WTC11 (cell line): ENCODE results near the gene ADRB2. TPM values are rescaled to one million over a fixed set of nuclear protein-coding genes. Genes with fewer than 3 reads are reported as not detected.

Experiments
- ATAC-seq: fragments of 200-7000 bp; cut with Tn5 transposase; 2 replicates; pipeline ENCODE4 v1.10.0; 2021; ENCODE audit warnings: mild to moderate bottlenecking, moderate library complexity
- CTCF ChIA-PET: fragments of 300-600 bp; sonication (Branson Sonifier 250); formaldehyde crosslinking; loops from one replicate; lab custom pipeline; 2021; ENCODE audit warnings: antibody characterized with exemption; lab: Charles Lee
- POLR2A ChIA-PET: fragments of 350-600 bp; sonication (Branson Sonifier 250); formaldehyde crosslinking; loops from one replicate; lab custom pipeline; 2021; ENCODE audit warnings: antibody characterized with exemption; lab: Charles Lee
- DNase-seq: peaks from one replicate; pipeline ENCODE4 v3.0.0; 2021; ENCODE audit warnings: low spot score
- H3K27ac Mint-ChIP-seq: 2 replicates; pipeline ENCODE4 v1.8.0; 2021; ENCODE audit warnings: mixed read lengths
- H3K27me3 Mint-ChIP-seq: 2 replicates; pipeline ENCODE4 v1.8.0; 2021; ENCODE audit warnings: low read depth, mild to moderate bottlenecking, moderate library complexity, mixed read lengths
- H3K36me3 Mint-ChIP-seq: 2 replicates; pipeline ENCODE4 v1.8.0; 2021; ENCODE audit warnings: mixed read lengths
- H3K4me1 Mint-ChIP-seq: 2 replicates; pipeline ENCODE4 v1.8.0; 2022; ENCODE audit warnings: mixed read lengths
- H3K4me3 Mint-ChIP-seq: 2 replicates; pipeline ENCODE4 v1.8.0; 2021; ENCODE audit warnings: mild to moderate bottlenecking, moderate library complexity, mixed read lengths
- H3K9me3 Mint-ChIP-seq: 2 replicates; pipeline ENCODE4 v1.8.0; 2021; ENCODE audit warnings: mixed read lengths
- ERG ChIP-seq: fragments of 250-450 bp; sonication (Bioruptor Pico); IDR thresholded peaks from 2 replicates; pipeline ENCODE4 v1.8.0; 2021; ENCODE audit warnings: mild to moderate bottlenecking
- GABPB1 ChIP-seq: sonication (generic); formaldehyde crosslinking; IDR thresholded peaks from 2 replicates; pipeline ENCODE4 v1.8.1; 2023; ENCODE audit warnings: mild to moderate bottlenecking, missing genetic modification reagents
- IRF1 ChIP-seq: sonication (generic); formaldehyde crosslinking; IDR thresholded peaks from 2 replicates; pipeline ENCODE4 v1.8.0; 2023; ENCODE audit warnings: missing genetic modification reagents
- JAZF1 ChIP-seq: fragments of 250-450 bp; sonication (Bioruptor Pico); IDR thresholded peaks from 2 replicates; pipeline ENCODE4 v1.9.0; 2021; ENCODE audit warnings: moderate library complexity, mild to moderate bottlenecking, inconsistent platforms
- MYBL2 ChIP-seq: sonication (generic); formaldehyde crosslinking; IDR thresholded peaks from 2 replicates; pipeline ENCODE4 v1.8.1; 2023; ENCODE audit warnings: mild to moderate bottlenecking, moderate library complexity, missing genetic modification reagents
- NFE2L1 ChIP-seq: sonication (generic); formaldehyde crosslinking; IDR thresholded peaks from 2 replicates; pipeline ENCODE4 v1.8.1; 2023; ENCODE audit warnings: missing genetic modification reagents
- NR2C2 ChIP-seq: sonication (generic); formaldehyde crosslinking; IDR thresholded peaks from 2 replicates; pipeline ENCODE4 v1.8.0; 2022; ENCODE audit warnings: mild to moderate bottlenecking, missing genetic modification reagents
- SMAD3 ChIP-seq: sonication (generic); formaldehyde crosslinking; IDR thresholded peaks from 2 replicates; pipeline ENCODE4 v1.8.0; 2022; ENCODE audit warnings: missing genetic modification reagents, mild to moderate bottlenecking, borderline replicate concordance
- USF2 ChIP-seq: sonication (generic); formaldehyde crosslinking; IDR thresholded peaks from 2 replicates; pipeline ENCODE4 v1.8.1; 2023; ENCODE audit warnings: mild to moderate bottlenecking, missing genetic modification reagents, moderate library complexity
- ZNF138 ChIP-seq: sonication (generic); formaldehyde crosslinking; conservative IDR thresholded peaks from 2 replicates; pipeline ENCODE4 v1.8.1; 2022; ENCODE audit warnings: mild to moderate bottlenecking, moderate library complexity, missing genetic modification reagents
- ZNF219 ChIP-seq: sonication (generic); formaldehyde crosslinking; IDR thresholded peaks from 2 replicates; pipeline ENCODE4 v1.8.0; 2023; ENCODE audit warnings: missing genetic modification reagents, mild to moderate bottlenecking, borderline replicate concordance
- total RNA-seq: library from RNA; stranded (reverse); gene quantifications from 3 replicates; pipeline ENCODE4 v1.2.3, GENCODE V29; 2021
- TF ChIP-seq, protein P1 (sequence below): fragments of 250-450 bp; sonication (Bioruptor Pico); IDR thresholded peaks from 2 replicates; pipeline ENCODE4 v1.9.0; 2021; ENCODE audit warnings: mild to moderate bottlenecking
- TF ChIP-seq, protein P2 (sequence below): sonication (generic); formaldehyde crosslinking; IDR thresholded peaks from 2 replicates; pipeline ENCODE4 v1.8.0; 2022; ENCODE audit warnings: mild to moderate bottlenecking, missing genetic modification reagents
- TF ChIP-seq, protein P3 (sequence below): sonication (generic); formaldehyde crosslinking; conservative IDR thresholded peaks from 2 replicates; pipeline ENCODE4 v1.8.1; 2022; ENCODE audit warnings: mild to moderate bottlenecking, missing genetic modification reagents
- TF ChIP-seq, protein P4 (sequence below): fragments of 250-450 bp; sonication (Bioruptor Pico); conservative IDR thresholded peaks from 2 replicates; pipeline ENCODE4 v1.9.0; 2021; ENCODE audit warnings: mild to moderate bottlenecking
- TF ChIP-seq, protein P5 (sequence below): sonication (generic); formaldehyde crosslinking; IDR thresholded peaks from 2 replicates; pipeline ENCODE4 v1.8.0; 2023; ENCODE audit warnings: mild to moderate bottlenecking, missing genetic modification reagents
- TF ChIP-seq, protein P6 (sequence below): sonication (generic); formaldehyde crosslinking; IDR thresholded peaks from 2 replicates; pipeline ENCODE4 v1.8.1; 2023; ENCODE audit warnings: mild to moderate bottlenecking, moderate library complexity, missing genetic modification reagents

The ADRB2 gene
- total RNA-seq, 1 experiment from 2014 or later = 1.2 TPM

- no peak for ATAC-seq
- no peaks in the 10 kb centered on the region for H3K9me3 Mint-ChIP-seq
- no peak overlapping the region for H3K4me3 Mint-ChIP-seq
- H3K27me3 Mint-ChIP-seq = no peaks in the 10 kb centered on the region
- CTCF ChIA-PET = interaction anchor here (1.6 kb wide), 1 partner anchor 20 kb away, joined by 4 read pairs; no protein-coding TSS in a partner anchor
- no peak for TF ChIP-seq JAZF1 (CRISPR knock-in tag)
- no peak for TF ChIP-seq NR2C2 (CRISPR knock-in tag)
- no peak for TF ChIP-seq MYBL2
- TF ChIP-seq, protein P1, sequence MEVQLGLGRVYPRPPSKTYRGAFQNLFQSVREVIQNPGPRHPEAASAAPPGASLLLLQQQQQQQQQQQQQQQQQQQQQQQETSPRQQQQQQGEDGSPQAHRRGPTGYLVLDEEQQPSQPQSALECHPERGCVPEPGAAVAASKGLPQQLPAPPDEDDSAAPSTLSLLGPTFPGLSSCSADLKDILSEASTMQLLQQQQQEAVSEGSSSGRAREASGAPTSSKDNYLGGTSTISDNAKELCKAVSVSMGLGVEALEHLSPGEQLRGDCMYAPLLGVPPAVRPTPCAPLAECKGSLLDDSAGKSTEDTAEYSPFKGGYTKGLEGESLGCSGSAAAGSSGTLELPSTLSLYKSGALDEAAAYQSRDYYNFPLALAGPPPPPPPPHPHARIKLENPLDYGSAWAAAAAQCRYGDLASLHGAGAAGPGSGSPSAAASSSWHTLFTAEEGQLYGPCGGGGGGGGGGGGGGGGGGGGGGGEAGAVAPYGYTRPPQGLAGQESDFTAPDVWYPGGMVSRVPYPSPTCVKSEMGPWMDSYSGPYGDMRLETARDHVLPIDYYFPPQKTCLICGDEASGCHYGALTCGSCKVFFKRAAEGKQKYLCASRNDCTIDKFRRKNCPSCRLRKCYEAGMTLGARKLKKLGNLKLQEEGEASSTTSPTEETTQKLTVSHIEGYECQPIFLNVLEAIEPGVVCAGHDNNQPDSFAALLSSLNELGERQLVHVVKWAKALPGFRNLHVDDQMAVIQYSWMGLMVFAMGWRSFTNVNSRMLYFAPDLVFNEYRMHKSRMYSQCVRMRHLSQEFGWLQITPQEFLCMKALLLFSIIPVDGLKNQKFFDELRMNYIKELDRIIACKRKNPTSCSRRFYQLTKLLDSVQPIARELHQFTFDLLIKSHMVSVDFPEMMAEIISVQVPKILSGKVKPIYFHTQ (CRISPR knock-in tag) = no peak
- no peak for TF ChIP-seq GABPB1
- no peak overlapping the region for H3K27ac Mint-ChIP-seq
- DNase-seq = no peak
- H3K36me3 Mint-ChIP-seq = no peaks in the 10 kb centered on the region
- H3K4me1 Mint-ChIP-seq = no peaks in the 10 kb centered on the region
- POLR2A ChIA-PET = no interaction called here
Measured at GRCh38 chr5:148840531-148840930, 14.1 kb downstream of the ADRB2 start.

DNA sequence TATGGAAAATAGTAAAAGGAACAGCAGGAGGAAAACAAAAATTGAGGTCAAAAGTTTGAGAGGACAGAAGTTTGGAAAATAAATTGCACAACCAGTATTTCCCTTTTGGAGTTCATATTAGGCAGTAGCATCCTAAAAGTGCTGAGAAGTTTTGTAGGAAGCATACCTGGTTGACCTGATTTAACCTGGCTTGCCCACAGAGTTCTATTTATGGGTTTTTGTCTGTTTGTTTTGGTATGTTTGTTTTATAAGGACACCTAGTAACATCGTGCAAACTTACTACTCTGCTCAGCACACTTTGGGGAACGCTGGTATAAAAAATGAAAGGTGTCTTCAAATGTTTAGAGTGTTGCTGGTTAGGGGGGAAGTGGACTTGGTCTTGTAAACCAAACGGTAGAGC is 15.1 kb downstream of the ADRB2 start:
- POLR2A ChIA-PET = no interaction called here
- TF ChIP-seq, protein P2, sequence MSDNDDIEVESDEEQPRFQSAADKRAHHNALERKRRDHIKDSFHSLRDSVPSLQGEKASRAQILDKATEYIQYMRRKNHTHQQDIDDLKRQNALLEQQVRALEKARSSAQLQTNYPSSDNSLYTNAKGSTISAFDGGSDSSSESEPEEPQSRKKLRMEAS (CRISPR knock-in tag) = no peak
- TF ChIP-seq, protein P3, sequence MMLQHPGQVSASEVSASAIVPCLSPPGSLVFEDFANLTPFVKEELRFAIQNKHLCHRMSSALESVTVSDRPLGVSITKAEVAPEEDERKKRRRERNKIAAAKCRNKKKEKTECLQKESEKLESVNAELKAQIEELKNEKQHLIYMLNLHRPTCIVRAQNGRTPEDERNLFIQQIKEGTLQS (CRISPR knock-in tag) = no peak
- TF ChIP-seq NFE2L1 (CRISPR knock-in tag) (no peak), GABPB1 (no peak), SMAD3 (CRISPR knock-in tag) (no peak)
- TF ChIP-seq, all 79 proteins: peak for 0
- Mint-ChIP-seq H3K27me3 (no peaks in the 10 kb centered on the region), H3K27ac (no peak overlapping the region), H3K36me3 (no peaks in the 10 kb centered on the region), H3K4me3 (no peak overlapping the region), H3K4me1 (no peaks in the 10 kb centered on the region), H3K9me3 (no peaks in the 10 kb centered on the region)
- DNase-seq (no peak), ATAC-seq (no peak)
- CTCF ChIA-PET = interaction anchor here (1.2 to 1.6 kb wide), 2 partner anchors 110 to 116 kb away, joined by 3 to 4 read pairs; no protein-coding TSS in a partner anchor

DNA sequence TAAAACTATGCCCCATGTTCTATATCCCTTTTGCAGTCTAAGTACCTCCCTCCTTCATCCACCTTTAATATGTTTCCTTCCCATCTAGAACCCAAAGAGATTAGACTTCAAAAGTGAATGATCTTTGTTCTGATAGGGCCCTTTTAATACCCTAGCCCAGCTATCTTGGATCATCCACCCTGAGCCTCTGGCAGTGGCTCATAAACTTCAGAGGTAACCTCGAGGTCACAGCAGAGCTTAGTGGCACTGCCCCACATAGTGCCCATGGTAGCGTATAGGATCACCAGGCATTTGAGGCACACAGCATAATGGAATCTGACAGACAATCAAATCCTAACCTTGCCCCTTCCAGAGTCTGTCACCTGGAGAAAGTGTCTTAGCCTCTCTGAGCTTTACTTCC is 15.8 kb downstream of the ADRB2 start:
- Mint-ChIP-seq H3K27me3 (no peaks in the 10 kb centered on the region), H3K27ac (no peak overlapping the region), H3K9me3 (no peaks in the 10 kb centered on the region), H3K4me3 (no peak overlapping the region), H3K4me1 (no peaks in the 10 kb centered on the region)
- ChIA-PET POLR2A (no interaction called here), CTCF (interaction anchor here (1.2 to 1.6 kb wide), 2 partner anchors 111 to 116 kb away, joined by 3 to 4 read pairs; no protein-coding TSS in a partner anchor)
- DNase-seq = no peak
- TF ChIP-seq, protein P4, sequence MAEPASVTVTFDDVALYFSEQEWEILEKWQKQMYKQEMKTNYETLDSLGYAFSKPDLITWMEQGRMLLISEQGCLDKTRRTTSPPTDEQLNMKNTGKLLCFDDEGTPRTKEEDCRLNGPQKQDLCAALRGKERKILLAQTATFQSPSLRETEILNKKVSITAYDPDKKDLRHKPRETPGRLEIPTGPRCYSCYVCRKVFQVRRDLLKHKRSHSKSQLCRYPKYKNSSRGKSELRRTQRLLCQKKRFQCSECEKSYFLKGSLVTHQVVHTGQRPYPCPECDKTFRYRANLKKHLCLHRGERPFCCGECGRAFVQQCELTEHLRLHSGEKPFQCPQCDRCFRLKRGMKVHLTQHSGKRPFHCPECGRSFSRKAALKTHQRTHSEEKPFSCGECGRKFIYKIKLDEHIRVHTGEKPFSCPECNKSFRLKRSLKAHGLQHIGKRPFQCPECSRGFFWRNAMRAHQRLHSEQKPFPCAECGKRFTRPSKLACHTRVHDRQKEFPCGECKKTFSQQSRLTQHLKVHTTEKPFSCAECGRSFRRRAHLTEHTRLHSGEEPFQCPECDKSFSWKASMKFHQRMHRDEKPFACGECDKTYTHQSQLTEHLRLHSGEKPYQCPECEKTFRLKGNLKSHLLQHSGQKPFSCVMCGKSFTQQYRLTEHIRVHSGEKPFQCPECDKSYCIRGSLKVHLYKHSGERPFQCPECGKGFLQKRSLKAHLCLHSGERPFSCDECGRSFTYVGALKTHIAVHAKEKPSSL (CRISPR knock-in tag) = no peak
- TF ChIP-seq ZNF138 (CRISPR knock-in tag) (no peak), ERG (CRISPR knock-in tag) (no peak), USF2 (CRISPR knock-in tag) (no peak), ZNF219 (CRISPR knock-in tag) (no peak), IRF1 (no peak)
- TF ChIP-seq, protein P3 (CRISPR knock-in tag) = no peak
- TF ChIP-seq, protein P5, sequence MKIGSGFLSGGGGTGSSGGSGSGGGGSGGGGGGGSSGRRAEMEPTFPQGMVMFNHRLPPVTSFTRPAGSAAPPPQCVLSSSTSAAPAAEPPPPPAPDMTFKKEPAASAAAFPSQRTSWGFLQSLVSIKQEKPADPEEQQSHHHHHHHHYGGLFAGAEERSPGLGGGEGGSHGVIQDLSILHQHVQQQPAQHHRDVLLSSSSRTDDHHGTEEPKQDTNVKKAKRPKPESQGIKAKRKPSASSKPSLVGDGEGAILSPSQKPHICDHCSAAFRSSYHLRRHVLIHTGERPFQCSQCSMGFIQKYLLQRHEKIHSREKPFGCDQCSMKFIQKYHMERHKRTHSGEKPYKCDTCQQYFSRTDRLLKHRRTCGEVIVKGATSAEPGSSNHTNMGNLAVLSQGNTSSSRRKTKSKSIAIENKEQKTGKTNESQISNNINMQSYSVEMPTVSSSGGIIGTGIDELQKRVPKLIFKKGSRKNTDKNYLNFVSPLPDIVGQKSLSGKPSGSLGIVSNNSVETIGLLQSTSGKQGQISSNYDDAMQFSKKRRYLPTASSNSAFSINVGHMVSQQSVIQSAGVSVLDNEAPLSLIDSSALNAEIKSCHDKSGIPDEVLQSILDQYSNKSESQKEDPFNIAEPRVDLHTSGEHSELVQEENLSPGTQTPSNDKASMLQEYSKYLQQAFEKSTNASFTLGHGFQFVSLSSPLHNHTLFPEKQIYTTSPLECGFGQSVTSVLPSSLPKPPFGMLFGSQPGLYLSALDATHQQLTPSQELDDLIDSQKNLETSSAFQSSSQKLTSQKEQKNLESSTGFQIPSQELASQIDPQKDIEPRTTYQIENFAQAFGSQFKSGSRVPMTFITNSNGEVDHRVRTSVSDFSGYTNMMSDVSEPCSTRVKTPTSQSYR (CRISPR knock-in tag) = no peak
- TF ChIP-seq, protein P6, sequence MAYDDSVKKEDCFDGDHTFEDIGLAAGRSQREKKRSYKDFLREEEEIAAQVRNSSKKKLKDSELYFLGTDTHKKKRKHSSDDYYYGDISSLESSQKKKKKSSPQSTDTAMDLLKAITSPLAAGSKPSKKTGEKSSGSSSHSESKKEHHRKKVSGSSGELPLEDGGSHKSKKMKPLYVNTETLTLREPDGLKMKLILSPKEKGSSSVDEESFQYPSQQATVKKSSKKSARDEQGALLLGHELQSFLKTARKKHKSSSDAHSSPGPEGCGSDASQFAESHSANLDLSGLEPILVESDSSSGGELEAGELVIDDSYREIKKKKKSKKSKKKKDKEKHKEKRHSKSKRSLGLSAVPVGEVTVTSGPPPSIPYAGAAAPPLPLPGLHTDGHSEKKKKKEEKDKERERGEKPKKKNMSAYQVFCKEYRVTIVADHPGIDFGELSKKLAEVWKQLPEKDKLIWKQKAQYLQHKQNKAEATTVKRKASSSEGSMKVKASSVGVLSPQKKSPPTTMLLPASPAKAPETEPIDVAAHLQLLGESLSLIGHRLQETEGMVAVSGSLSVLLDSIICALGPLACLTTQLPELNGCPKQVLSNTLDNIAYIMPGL (CRISPR knock-in tag) = no peak
- TF ChIP-seq, all 79 proteins: peak for 0
- H3K36me3 Mint-ChIP-seq = no peaks in the 10 kb centered on the region
- no peak for ATAC-seq
